ENCODE results near the gene NDOR1.

Gene NDOR1

DNA sequence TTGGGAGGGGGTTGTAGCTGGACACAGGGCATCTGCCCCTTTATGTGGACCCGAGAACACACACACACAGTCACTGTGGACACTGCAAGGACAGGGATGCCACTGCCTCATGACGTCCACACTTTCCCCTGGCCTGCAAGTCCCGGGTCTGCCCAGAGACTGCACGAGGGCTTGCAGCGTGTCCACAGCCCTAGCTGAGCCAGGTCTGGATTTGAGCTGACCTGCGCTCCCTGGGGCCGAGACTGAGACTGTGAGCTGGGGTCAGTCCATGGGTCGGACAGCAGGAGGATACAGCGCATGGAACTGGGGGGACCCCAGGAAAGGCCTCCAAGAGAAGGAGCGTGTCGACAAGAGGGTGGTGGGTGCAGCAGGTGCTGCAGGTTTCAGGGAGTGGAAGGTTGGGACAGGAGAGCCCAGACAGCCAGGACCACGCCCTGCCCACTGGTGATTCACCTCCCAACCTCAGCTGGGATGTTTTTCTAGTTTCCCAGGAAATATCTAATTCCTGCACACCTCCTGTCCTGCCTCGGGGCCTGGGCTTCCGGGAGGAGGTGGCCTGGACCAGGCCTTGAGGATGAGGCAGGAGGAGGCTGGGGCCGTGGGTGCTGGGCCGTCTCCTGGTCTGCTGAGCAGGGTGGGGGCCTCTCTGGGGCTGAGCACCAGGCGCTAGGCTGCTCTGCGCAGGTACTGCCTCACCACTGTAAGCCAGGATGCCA, 21.0 kb downstream of the NDOR1 start:
- DNase-seq (ENCODE audit: low read depth), result peak; percentile 86
- TF ChIP-seq, protein P1, sequence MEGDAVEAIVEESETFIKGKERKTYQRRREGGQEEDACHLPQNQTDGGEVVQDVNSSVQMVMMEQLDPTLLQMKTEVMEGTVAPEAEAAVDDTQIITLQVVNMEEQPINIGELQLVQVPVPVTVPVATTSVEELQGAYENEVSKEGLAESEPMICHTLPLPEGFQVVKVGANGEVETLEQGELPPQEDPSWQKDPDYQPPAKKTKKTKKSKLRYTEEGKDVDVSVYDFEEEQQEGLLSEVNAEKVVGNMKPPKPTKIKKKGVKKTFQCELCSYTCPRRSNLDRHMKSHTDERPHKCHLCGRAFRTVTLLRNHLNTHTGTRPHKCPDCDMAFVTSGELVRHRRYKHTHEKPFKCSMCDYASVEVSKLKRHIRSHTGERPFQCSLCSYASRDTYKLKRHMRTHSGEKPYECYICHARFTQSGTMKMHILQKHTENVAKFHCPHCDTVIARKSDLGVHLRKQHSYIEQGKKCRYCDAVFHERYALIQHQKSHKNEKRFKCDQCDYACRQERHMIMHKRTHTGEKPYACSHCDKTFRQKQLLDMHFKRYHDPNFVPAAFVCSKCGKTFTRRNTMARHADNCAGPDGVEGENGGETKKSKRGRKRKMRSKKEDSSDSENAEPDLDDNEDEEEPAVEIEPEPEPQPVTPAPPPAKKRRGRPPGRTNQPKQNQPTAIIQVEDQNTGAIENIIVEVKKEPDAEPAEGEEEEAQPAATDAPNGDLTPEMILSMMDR (IDR thresholded peaks at IDR 0.05; ENCODE audit: insufficient read depth, low read depth, low read length, missing control alignments), result no peak
- H3K4me3 ChIP-seq (ENCODE audit: low read length), result peak overlapping the region; percentile 46

DNA sequence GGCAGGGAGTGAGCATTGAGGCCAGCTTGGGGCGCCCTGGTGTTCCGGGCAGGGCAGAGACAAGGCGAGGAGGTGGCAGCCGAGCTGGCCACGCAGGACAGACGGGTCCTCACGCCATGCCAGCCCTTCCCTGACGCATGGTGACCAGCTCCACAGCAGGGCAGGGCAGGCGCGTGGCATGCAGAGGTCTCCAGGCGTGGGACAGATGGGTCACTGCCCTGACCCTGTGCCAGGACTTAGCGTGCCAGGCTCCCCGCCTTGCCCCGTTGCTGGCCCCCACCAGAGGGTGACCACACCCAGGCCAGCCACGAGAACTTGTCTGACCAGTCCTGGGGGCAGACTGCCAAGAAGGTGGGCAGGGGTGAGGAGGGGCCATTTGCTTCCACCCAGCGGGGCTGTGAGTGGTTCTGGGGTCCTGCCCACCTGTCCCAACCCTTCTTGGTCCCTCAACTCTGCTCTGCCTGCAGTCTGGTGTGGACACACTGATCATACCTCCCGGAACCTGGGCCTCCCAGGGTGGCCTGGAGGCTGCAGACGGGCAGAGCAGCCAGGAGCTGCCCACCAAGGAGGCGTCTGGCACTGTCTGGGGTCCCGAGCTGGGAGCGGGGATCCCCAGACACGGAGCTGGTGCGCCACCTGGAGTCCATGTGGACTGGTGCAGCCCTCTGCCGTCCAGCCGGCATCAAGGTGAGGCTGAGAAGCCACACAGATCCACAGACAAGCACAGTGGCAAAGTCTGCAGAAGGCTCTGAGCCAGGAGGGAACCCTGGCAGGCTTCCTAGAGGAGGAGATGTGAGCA, 21.8 kb downstream of the NDOR1 start, which contains the start of gene RNF224:
TSS of gene RNF224 (plus strand) at position 449 of the 799 bp plus-strand sequence. CDS start 834 bp downstream, outside the sequence.
- TF ChIP-seq, protein P1 (IDR thresholded peaks at IDR 0.05; ENCODE audit: insufficient read depth, low read depth, low read length, missing control alignments), result peak; percentile 90
- DNase-seq (ENCODE audit: low read depth), result peak; percentile 83
- peak within 1 kb of the TSS; percentile 46 for H3K4me3 ChIP-seq (ENCODE audit: low read length)

DNA sequence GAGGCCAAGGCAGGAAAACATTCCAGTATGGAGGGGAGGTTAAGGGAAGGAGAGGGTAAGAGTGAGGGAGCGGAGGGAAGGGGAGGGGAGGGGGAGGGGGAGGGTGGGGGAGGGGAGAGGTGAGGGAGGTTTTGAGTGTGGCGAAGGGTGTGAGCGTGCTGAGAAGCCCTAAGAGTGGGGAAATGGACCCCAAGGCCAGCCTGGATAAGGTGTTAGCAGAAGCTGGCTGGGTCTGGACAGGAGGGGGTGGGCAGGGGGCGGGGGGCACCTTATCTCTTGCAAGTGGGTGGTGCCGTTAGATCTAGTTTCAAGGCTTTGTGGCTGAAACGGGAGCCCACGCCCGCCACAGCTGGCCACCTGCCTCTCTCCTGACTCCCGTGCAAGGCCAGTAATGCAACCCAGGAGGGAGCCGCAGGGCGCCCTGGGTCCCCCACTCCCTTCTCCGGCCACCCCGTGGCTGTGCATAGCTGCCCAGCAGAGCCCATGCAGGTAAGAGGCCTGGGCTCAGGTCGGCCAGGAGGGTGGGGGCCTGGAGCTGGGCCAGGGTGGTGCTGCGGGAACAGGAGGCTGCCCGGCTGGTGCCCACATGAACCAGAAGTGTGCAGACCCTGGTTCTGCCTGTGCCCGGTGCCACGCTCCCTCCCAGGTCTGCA, 22.5 kb downstream of the NDOR1 start:
- no peak for DNase-seq (ENCODE audit: low read depth)
- no peak overlapping the region for H3K4me3 ChIP-seq (ENCODE audit: low read length)
- TF ChIP-seq, protein P1 (IDR thresholded peaks at IDR 0.05; ENCODE audit: insufficient read depth, low read depth, low read length, missing control alignments), result no peak

- TF ChIP-seq, protein P1 (IDR thresholded peaks at IDR 0.05; ENCODE audit: insufficient read depth, low read depth, low read length, missing control alignments), result no peak
- no peak for DNase-seq (ENCODE audit: low read depth)
- H3K4me3 ChIP-seq (ENCODE audit: low read length), result no peak overlapping the region
Measured at GRCh38 chr9:137228506-137228967, 23.0 kb downstream of the NDOR1 start.

- DNase-seq (ENCODE audit: low read depth), result no peak
- no peak overlapping the region for H3K4me3 ChIP-seq (ENCODE audit: low read length)
- TF ChIP-seq, protein P1 (IDR thresholded peaks at IDR 0.05; ENCODE audit: insufficient read depth, low read depth, low read length, missing control alignments), result no peak
Measured at GRCh38 chr9:137228968-137229896, 23.7 kb downstream of the NDOR1 start.

Measured in epithelial cell of esophagus (primary cell).